GM12878 (cell line): ENCODE measurements around the gene CA7. TPM values are rescaled to one million over a fixed set of nuclear protein-coding genes. Genes with fewer than 3 reads are reported as not detected.
A peak's percentile ranks its signal among the peaks of the same experiment; 100 is the strongest.

Experiments
- ATAC-seq: fragments of 200-7000 bp; cut with Tn5 transposase; 3 replicates; pipeline ENCODE4 v1.9.1; 2020; ENCODE audit warnings: mild to moderate bottlenecking, moderate library complexity
- BruUV-seq: library from RNA; stranded (reverse); fragments of 400-500 nt; replicated peaks from 2 replicates; lab custom pipeline; 2021; lab: Mats Ljungman, UMichigan
- CTCF ChIA-PET: fragments of 300-600 bp; sonication (Branson Sonifier 250); formaldehyde crosslinking; extraction: SDS; loops from one replicate; lab custom pipeline; 2021; ENCODE audit warnings: inconsistent platforms; lab: Yijun Ruan, JAX
- POLR2A ChIA-PET: fragments of 350-600 bp; formaldehyde crosslinking; extraction: SDS; loops from one replicate; lab custom pipeline; 2021; ENCODE audit warnings: inconsistent platforms; lab: Charles Lee
- RAD21 ChIA-PET: fragments of 300-600 bp; sonication (Branson Sonifier 250); formaldehyde crosslinking; loops from one replicate; lab custom pipeline; 2023; ENCODE audit warnings: antibody characterized with exemption; ENCODE audit not compliant: unreplicated experiment; lab: Charles Lee
- SMC1A ChIA-PET: fragments of 300-600 bp; sonication (Branson Sonifier 250); formaldehyde crosslinking; loops from one replicate; lab custom pipeline; 2023; ENCODE audit not compliant: unreplicated experiment, uncharacterized antibody; lab: Charles Lee
- DNase-seq: peaks from one replicate; pipeline ENCODE4 v3.0.0-alpha.2; 2011; ENCODE audit warnings: low read depth, low spot score
- FAIRE-seq: peaks from 3 replicates; lab custom pipeline; 2011; peaks lifted over from hg19 to GRCh38; lab: Jason Lieb, UNC
- H2AFZ ChIP-seq: 2 replicates; pipeline ENCODE4 v1.6.0; 2011; ENCODE audit warnings: low read depth, low read length, control low read depth; ENCODE audit not compliant: control insufficient read depth
- H3K27ac ChIP-seq: 2 replicates; pipeline ENCODE4 v1.5.1; 2011; ENCODE audit warnings: control low read depth; ENCODE audit not compliant: control insufficient read depth, insufficient read depth
- H3K27me3 ChIP-seq, 2 experiments: replicated peaks in 1 of 2; 2 replicates each; pipeline versions ENCODE4 v1.6.0 to v1.6.1; 2011; ENCODE audit warnings: low read length in 1 of 2; ENCODE audit not compliant: control insufficient read depth in 2 of 2, insufficient read depth in 2 of 2
- H3K36me3 ChIP-seq, 2 experiments: 2 replicates each; pipeline ENCODE4 v1.5.1; 2011; ENCODE audit warnings: low read length in 1 of 2; ENCODE audit not compliant: control insufficient read depth in 2 of 2, insufficient read depth in 2 of 2
- H3K4me1 ChIP-seq: 2 replicates; pipeline ENCODE4 v1.6.1; 2011; ENCODE audit warnings: mild to moderate bottlenecking, low read length, moderate library complexity, mixed read lengths; ENCODE audit not compliant: control insufficient read depth, insufficient read depth
- H3K4me2 ChIP-seq: 2 replicates; pipeline ENCODE4 v1.6.0; 2011; ENCODE audit warnings: control low read depth; ENCODE audit not compliant: control insufficient read depth, insufficient read depth
- H3K4me3 ChIP-seq: fragments of 200-600 bp; sonication (generic); 2 replicates; pipeline ENCODE4 v1.5.1; 2016
- H3K79me2 ChIP-seq: 2 replicates; pipeline ENCODE4 v1.6.0; 2011; ENCODE audit warnings: low read length; ENCODE audit not compliant: control insufficient read depth, insufficient read depth
- H3K9ac ChIP-seq: 2 replicates; pipeline ENCODE4 v1.8.0; 2011; ENCODE audit warnings: low read length, control low read depth, mixed read lengths; ENCODE audit not compliant: control insufficient read depth, insufficient read depth
- H3K9me3 ChIP-seq: replicated peaks from 3 replicates; pipeline ENCODE4 v1.5.1; 2011; ENCODE audit warnings: mild to moderate bottlenecking, low read length; ENCODE audit not compliant: control insufficient read depth, insufficient read depth
- H4K20me1 ChIP-seq: 2 replicates; pipeline ENCODE4 v1.6.0; 2011; ENCODE audit not compliant: control insufficient read depth, insufficient read depth
- CBFB ChIP-seq: IDR thresholded peaks from 2 replicates; pipeline ENCODE4 v1.6.1; 2016; ENCODE audit warnings: antibody characterized with exemption, low read depth
- E2F8 ChIP-seq: fragments of 450-650 bp; IDR thresholded peaks from 2 replicates; pipeline ENCODE4 v1.6.1; 2018; ENCODE audit warnings: mild to moderate bottlenecking, low read depth, moderate library complexity; ENCODE audit not compliant: partially characterized antibody
- EZH2 ChIP-seq: IDR thresholded peaks from 2 replicates; pipeline ENCODE4 v1.6.1; 2012; ENCODE audit warnings: low read depth, mild to moderate bottlenecking, control low read depth, inconsistent platforms, low read length, borderline replicate concordance; ENCODE audit not compliant: control insufficient read depth
- GABPA ChIP-seq: IDR thresholded peaks from 2 replicates; pipeline ENCODE4 v1.6.1; 2014; ENCODE audit warnings: antibody characterized with exemption, low read depth, mild to moderate bottlenecking, inconsistent platforms
- GATAD2B ChIP-seq: fragments of 450-650 bp; conservative IDR thresholded peaks from 2 replicates; pipeline ENCODE4 v1.6.1; 2017; ENCODE audit warnings: low read depth, mild to moderate bottlenecking, moderate library complexity
- LARP7 ChIP-seq: fragments of 450-650 bp; IDR thresholded peaks from 2 replicates; pipeline ENCODE4 v1.6.1; 2017; ENCODE audit warnings: mild to moderate bottlenecking
- NFXL1 ChIP-seq: fragments of 450-650 bp; IDR thresholded peaks from 2 replicates; pipeline ENCODE4 v1.6.1; 2017; ENCODE audit warnings: antibody characterized with exemption, mild to moderate bottlenecking, borderline replicate concordance
- NFYA ChIP-seq: IDR thresholded peaks from 2 replicates; pipeline ENCODE4 v1.6.1; 2011; ENCODE audit warnings: low read depth, mild to moderate bottlenecking, low read length, improper control_type of control experiment, borderline replicate concordance
- NRF1 ChIP-seq: conservative IDR thresholded peaks from 2 replicates; pipeline ENCODE4 v1.6.1; 2011; ENCODE audit warnings: mild to moderate bottlenecking, low read depth, low read length, improper control_type of control experiment
- REST ChIP-seq: IDR thresholded peaks from 2 replicates; pipeline ENCODE4 v1.6.1; 2012; ENCODE audit warnings: mild to moderate bottlenecking, low read depth, low read length
- SMC3 ChIP-seq: IDR thresholded peaks from 2 replicates; pipeline ENCODE4 v1.6.1; 2011; ENCODE audit warnings: low read length, improper control_type of control experiment, borderline replicate concordance
- TCF3 ChIP-seq: IDR thresholded peaks from 2 replicates; pipeline ENCODE4 v1.6.1; 2012; ENCODE audit warnings: low read depth, mild to moderate bottlenecking, low read length, borderline replicate concordance; ENCODE audit not compliant: insufficient read depth
- YBX1 ChIP-seq: fragments of 450-650 bp; IDR thresholded peaks from 2 replicates; pipeline ENCODE4 v1.6.1; 2016; ENCODE audit warnings: antibody characterized with exemption
- whole genome bisulfite sequencing: methylation state at CpG from one replicate; pipeline ENCODE4 v1.1.6; 2016; ENCODE audit warnings: low lambda C conversion rate; ENCODE audit not compliant: insufficient replicate concordance, insufficient coverage; ENCODE audit errors: missing lambda C conversion rate; 5-methylcytosine and 5-hydroxymethylcytosine counted together
- in situ Hi-C: fragments of 300-500 bp; cut with MboI; formaldehyde crosslinking; loops from 9 replicates; pipeline ENCODE4 v1.14.3; 2018; ENCODE audit warnings: mixed read lengths
- intact Hi-C: fragments of 100-400 bp; cut with micrococcal nuclease; formaldehyde crosslinking; loops from one replicate; pipeline ENCODE4 v1.14.2; 2022; ENCODE audit not compliant: unreplicated experiment
- polyA plus RNA-seq, 11 experiments: library from polyadenylated mRNA; depleted of rRNA in 4 of 11; unstranded in 6 of 11; stranded (reverse) in 5 of 11; fragments of >200 nt; fragmentation: Nextera tagmentation in 4 of 11; fragmentation: Illumina TruSeq in 1 of 11; extraction: Ambion mirVana in 4 of 11; extraction: Trizol in 1 of 11; gene quantifications; 1 replicate in 1 of 11; 2 replicates in 10 of 11; pipeline versions ENCODE4 v1.2.1 to v1.2.3, GENCODE V29; 2011 to 2016; ENCODE audit warnings: inconsistent platforms in 2 of 11, missing spikeins in 2 of 11, low read depth in 1 of 11
- total RNA-seq, 4 experiments: library from RNA; depleted of rRNA in 3 of 4; stranded (reverse); fragments of >200 nt in 3 of 4; fragmentation: Illumina TruSeq in 1 of 4; extraction: Trizol in 1 of 4; gene quantifications; 2 replicates each; pipeline versions ENCODE4 v1.2.1 to v1.2.3, GENCODE V29; 2013 to 2021

Gene CA7
- total and polyA plus RNA-seq, 10 of the 15 experiments (the other 5 are each of a cell fraction or from before 2014, with no cell fraction given): 0.04 TPM; not detected in 9

- in situ Hi-C loops: no loop called here
- H3K36me3 ChIP-seq: no peaks in the 10 kb centered on the region
- ChIA-PET CTCF (interaction anchor here (0.8 to 10.4 kb wide), 6 partner anchors 11 to 62 kb away, joined by 3 to 73 read pairs (median 4); partner anchors contain the start of gene NAE1), RAD21 (interaction anchor here (0.8 to 1.4 kb wide), 3 partner anchors 10 to 22 kb away, joined by 3 read pairs; no protein-coding TSS in a partner anchor), POLR2A (interaction anchor here (0.6 kb wide), 1 partner anchor 22 kb away, joined by 4 read pairs; no protein-coding TSS in a partner anchor), SMC1A (interaction anchor here (1.0 to 1.4 kb wide), 2 partner anchors 11 to 15 kb away, joined by 3 to 8 read pairs; partner anchors contain the start of gene NAE1)
- H3K4me3 ChIP-seq: no peak overlapping the region
- no peak overlapping the region for H2AFZ ChIP-seq
- no peaks in the 10 kb centered on the region for H4K20me1 ChIP-seq
- intact Hi-C loops: no loop called here
- BruUV-seq: no TSS peak
- no peaks in the 10 kb centered on the region for H3K79me2 ChIP-seq
- H3K4me2 ChIP-seq: no peak overlapping the region
- peaks cover 4 to 10% of the 10 kb centered on the region in 2 experiments; a peak in 3 of 4 replicates for H3K27me3 ChIP-seq
- H3K27ac ChIP-seq: no peak overlapping the region
- no peak overlapping the region for H3K9ac ChIP-seq
- FAIRE-seq: no peak
- DNase-seq: no peak
- H3K4me1 ChIP-seq: peaks cover 5% of the 10 kb centered on the region; the same call in 1 of the 2 replicates
- ATAC-seq: peak; percentile 55
- no peaks in the 10 kb centered on the region for H3K9me3 ChIP-seq
- TF ChIP-seq REST (no peak), GATAD2B (no peak), CBFB (no peak), NFXL1 (no peak), NRF1 (no peak), YBX1 (no peak), TCF3 (no peak), E2F8 (no peak), EZH2 (no peak), NFYA (no peak), GABPA (no peak), SMC3 (no peak), LARP7 (no peak)
- 63% methylated on average over 1 of the region's 1 CpG for WGBS
These were observed 2.1 kb downstream of the CA7 start for GRCh38 chr16:66846266-66846665.
